IMR-90 (cell line): Measurements from ENCODE around the gene SLC12A8. TPM values are rescaled to one million over a fixed set of nuclear protein-coding genes. Genes with fewer than 3 reads are reported as not detected.

Experiments
- ATAC-seq: fragments of 200-7000 bp; cut with Tn5 transposase; 2 replicates; pipeline ENCODE4 v1.9.1; 2020; ENCODE audit warnings: low read depth, mild to moderate bottlenecking, moderate library complexity
- BruUV-seq: library from RNA; stranded (reverse); fragments of 400-500 nt; replicated peaks from 2 replicates; lab custom pipeline; 2021; lab: Mats Ljungman, UMichigan
- CTCF ChIA-PET: fragments of 300-600 bp; formaldehyde crosslinking; extraction: SDS; loops from one replicate; lab custom pipeline; 2021; ENCODE audit warnings: antibody characterized with exemption; lab: Yijun Ruan, JAX
- POLR2A ChIA-PET: fragments of 300-600 bp; sonication (Branson Sonifier 250); formaldehyde crosslinking; loops from one replicate; lab custom pipeline; 2022; ENCODE audit warnings: antibody characterized with exemption; ENCODE audit not compliant: unreplicated experiment; lab: Charles Lee
- DNase-seq: peaks from one replicate; pipeline ENCODE4 v3.0.0; 2013
- H2AFZ ChIP-seq: replicated peaks from 2 replicates; pipeline ENCODE3; 2013; ENCODE audit warnings: low read length, mild to moderate bottlenecking; ENCODE audit not compliant: poor library complexity
- H2AK5ac ChIP-seq: 2 replicates; pipeline ENCODE4 v1.6.1; 2013; ENCODE audit warnings: low read depth, low read length, inconsistent platforms
- H2AK9ac ChIP-seq: replicated peaks from 2 replicates; pipeline ENCODE3; 2013; ENCODE audit warnings: mild to moderate bottlenecking, low read depth, low read length, moderate library complexity; ENCODE audit not compliant: poor library complexity
- H2BK120ac ChIP-seq: 2 replicates; pipeline ENCODE4 v1.6.1; 2013; ENCODE audit warnings: low read depth, low read length, inconsistent platforms
- H2BK15ac ChIP-seq: 3 replicates; pipeline ENCODE4 v1.6.1; 2013; ENCODE audit warnings: low read depth, low read length, inconsistent platforms
- H2BK20ac ChIP-seq: 2 replicates; pipeline ENCODE4 v1.6.1; 2013; ENCODE audit warnings: low read depth, mild to moderate bottlenecking, inconsistent platforms, low read length, moderate library complexity
- H2BK5ac ChIP-seq: 2 replicates; pipeline ENCODE4 v1.6.1; 2013; ENCODE audit warnings: mild to moderate bottlenecking, low read depth, low read length, inconsistent platforms; ENCODE audit not compliant: poor library complexity, severe bottlenecking
- H3K14ac ChIP-seq: replicated peaks from 2 replicates; pipeline ENCODE4 v1.6.1; 2013; ENCODE audit warnings: low read depth, low read length, inconsistent platforms
- H3K18ac ChIP-seq: 2 replicates; pipeline ENCODE4 v1.6.1; 2013; ENCODE audit warnings: low read depth, low read length, control low read depth
- H3K23ac ChIP-seq: 2 replicates; pipeline ENCODE4 v1.6.1; 2013; ENCODE audit warnings: low read depth, low read length, inconsistent platforms
- H3K27ac ChIP-seq: 2 replicates; pipeline ENCODE4 v1.5.1; 2013; ENCODE audit warnings: mild to moderate bottlenecking, control low read depth, low read length; ENCODE audit not compliant: insufficient read depth
- H3K27me3 ChIP-seq: 2 replicates; pipeline ENCODE4 v1.6.1; 2013; ENCODE audit warnings: low read length; ENCODE audit not compliant: control insufficient read depth, insufficient read depth
- H3K36me3 ChIP-seq: 2 replicates; pipeline ENCODE4 v1.6.1; 2013; ENCODE audit warnings: low read length, mixed read lengths; ENCODE audit not compliant: control insufficient read depth, insufficient read depth
- H3K4ac ChIP-seq: 2 replicates; pipeline ENCODE4 v1.6.1; 2013; ENCODE audit warnings: low read depth, low read length, inconsistent platforms
- H3K4me1 ChIP-seq: 2 replicates; pipeline ENCODE4 v1.6.1; 2013; ENCODE audit warnings: low read length, mixed read lengths; ENCODE audit not compliant: control insufficient read depth, insufficient read depth
- H3K4me2 ChIP-seq: 2 replicates; pipeline ENCODE4 v1.6.1; 2013; ENCODE audit warnings: low read depth, mild to moderate bottlenecking, control low read depth, low read length, moderate library complexity
- H3K4me3 ChIP-seq: 2 replicates; pipeline ENCODE4 v1.5.1; 2013; ENCODE audit warnings: low read depth, mild to moderate bottlenecking, control low read depth, low read length, moderate library complexity; ENCODE audit not compliant: insufficient read depth
- H3K56ac ChIP-seq: 2 replicates; pipeline ENCODE4 v1.6.1; 2013; ENCODE audit warnings: low read length, inconsistent platforms; ENCODE audit not compliant: insufficient read depth; ENCODE audit errors: extremely low read depth
- H3K79me1 ChIP-seq, 2 experiments: 2 replicates each; pipeline ENCODE4 v1.6.1; 2013; ENCODE audit warnings: low read length in 2 of 2, inconsistent platforms in 1 of 2, low read depth in 1 of 2
- H3K9ac ChIP-seq: 2 replicates; pipeline ENCODE4 v1.6.1; 2013; ENCODE audit warnings: low read depth, low read length, control low read depth
- H3K9me1 ChIP-seq: 2 replicates; pipeline ENCODE4 v1.6.1; 2013; ENCODE audit warnings: low read length, inconsistent platforms; ENCODE audit not compliant: insufficient read depth
- H3K9me3 ChIP-seq: 2 replicates; pipeline ENCODE4 v1.6.1; 2013; ENCODE audit warnings: low read length; ENCODE audit not compliant: control insufficient read depth, insufficient read depth
- H4K20me1 ChIP-seq: 2 replicates; pipeline ENCODE4 v1.6.1; 2013; ENCODE audit warnings: low read length, inconsistent platforms; ENCODE audit not compliant: insufficient read depth
- H4K5ac ChIP-seq: 2 replicates; pipeline ENCODE4 v1.6.1; 2013; ENCODE audit warnings: mild to moderate bottlenecking, low read depth, low read length, control low read depth
- H4K8ac ChIP-seq, 2 experiments: 2 replicates each; pipeline ENCODE4 v1.6.1; 2013; ENCODE audit warnings: low read depth in 2 of 2, low read length in 2 of 2, control low read depth in 1 of 2, inconsistent platforms in 1 of 2
- H4K91ac ChIP-seq: 2 replicates; pipeline ENCODE4 v1.6.1; 2013; ENCODE audit warnings: low read depth, low read length, inconsistent platforms; ENCODE audit not compliant: insufficient read depth
- CEBPB ChIP-seq: IDR thresholded peaks from 2 replicates; pipeline ENCODE4 v1.6.1; 2012; ENCODE audit warnings: low read depth, low read length, improper control_type of control experiment
- CTCF ChIP-seq: conservative IDR thresholded peaks from 2 replicates; pipeline ENCODE4 v1.5.1; 2012; ENCODE audit warnings: mild to moderate bottlenecking, low read depth, low read length, improper control_type of control experiment
- MAZ ChIP-seq: IDR thresholded peaks from 2 replicates; pipeline ENCODE4 v1.6.1; 2012; ENCODE audit warnings: low read depth, mild to moderate bottlenecking, low read length, improper control_type of control experiment, moderate library complexity, borderline replicate concordance
- MXI1 ChIP-seq: IDR thresholded peaks from 2 replicates; pipeline ENCODE4 v1.6.1; 2012; ENCODE audit warnings: low read depth, mild to moderate bottlenecking, low read length, moderate library complexity, borderline replicate concordance
- NFE2L2 ChIP-seq: fragments of 150-350 bp; IDR thresholded peaks from 2 replicates; pipeline ENCODE4 v1.6.1; 2016; ENCODE audit warnings: low read depth, mild to moderate bottlenecking, low read length
- RAD21 ChIP-seq: IDR thresholded peaks from 2 replicates; pipeline ENCODE4 v1.6.1; 2012; ENCODE audit warnings: low read length, improper control_type of control experiment
- RCOR1 ChIP-seq: IDR thresholded peaks from 2 replicates; pipeline ENCODE4 v1.6.1; 2012; ENCODE audit warnings: mild to moderate bottlenecking, low read length, improper control_type of control experiment; ENCODE audit not compliant: insufficient replicate concordance
- WGBS, 2 experiments: methylation state at CpG; one replicate each; pipeline versions ENCODE4 v1.1.5 to v1.1.7; 2013; ENCODE audit warnings: missing lambda C conversion rate in 2 of 2; ENCODE audit not compliant: insufficient read length in 1 of 2; ENCODE audit errors: extremely low coverage in 2 of 2; 5-methylcytosine and 5-hydroxymethylcytosine counted together
- dilution Hi-C: fragments of 300-500 bp; cut with HindIII; formaldehyde crosslinking; loops from one replicate; pipeline ENCODE4 v1.14.3; 2018; ENCODE audit warnings: low sequenced_read_pairs; ENCODE audit not compliant: unreplicated experiment
- in situ Hi-C: fragments of 300-500 bp; cut with MboI; formaldehyde crosslinking; loops from 3 replicates; pipeline ENCODE4 v1.14.3; 2019; ENCODE audit warnings: low sequenced_read_pairs, inconsistent platforms, mixed read lengths
- intact Hi-C: fragments of 100-400 bp; cut with micrococcal nuclease; formaldehyde crosslinking; loops from 2 replicates; pipeline ENCODE4 v1.10.0; 2022
- polyA plus RNA-seq, 3 experiments: library from polyadenylated mRNA; depleted of rRNA; stranded (reverse); fragments of >200 nt; gene quantifications; 2 replicates each; pipeline ENCODE4 v1.2.3, GENCODE V29; 2012; ENCODE audit warnings: low replicate concordance in 1 of 3
- total RNA-seq: library from RNA; depleted of rRNA; stranded (reverse); fragments of >200 nt; gene quantifications from 2 replicates; pipeline ENCODE4 v1.2.3, GENCODE V29; 2012
- TF ChIP-seq, protein P1 (sequence below): fragments of 150-350 bp; IDR thresholded peaks from 2 replicates; pipeline ENCODE4 v1.6.1; 2017; ENCODE audit warnings: mild to moderate bottlenecking, antibody characterized with exemption, low read length, low read depth

The SLC12A8 gene
- total and polyA plus RNA-seq, 2 of the 4 experiments (the other 2 are of a cell fraction) = 2.2 to 4.3 TPM

- no peak overlapping the region for H3K9ac ChIP-seq
- no peak overlapping the region for H3K4me2 ChIP-seq
- no peak overlapping the region for H3K27ac ChIP-seq
- ChIA-PET POLR2A (no interaction called here), CTCF (no interaction called here)
- no peak overlapping the region; the same call in 1 of the 2 replicates for H3K14ac ChIP-seq
- H3K9me3 ChIP-seq = no peaks in the 10 kb centered on the region; the same call in 1 of the 2 replicates
- no peak overlapping the region for H3K23ac ChIP-seq
- DNase-seq (no peak), ATAC-seq (no peak)
- dilution Hi-C loops = no loop called here
- peaks cover 19% of the 10 kb centered on the region for H3K4me1 ChIP-seq
- H2AFZ ChIP-seq = no peak overlapping the region
- H3K56ac ChIP-seq = no peak overlapping the region
- H2BK5ac ChIP-seq = no peak overlapping the region
- TF ChIP-seq CEBPB = no peak
- TF ChIP-seq CTCF = no peak
- no peak for TF ChIP-seq RCOR1
- TF ChIP-seq NFE2L2 = no peak
- TF ChIP-seq MAZ = no peak
- no peak for TF ChIP-seq RAD21
- TF ChIP-seq, protein P1, sequence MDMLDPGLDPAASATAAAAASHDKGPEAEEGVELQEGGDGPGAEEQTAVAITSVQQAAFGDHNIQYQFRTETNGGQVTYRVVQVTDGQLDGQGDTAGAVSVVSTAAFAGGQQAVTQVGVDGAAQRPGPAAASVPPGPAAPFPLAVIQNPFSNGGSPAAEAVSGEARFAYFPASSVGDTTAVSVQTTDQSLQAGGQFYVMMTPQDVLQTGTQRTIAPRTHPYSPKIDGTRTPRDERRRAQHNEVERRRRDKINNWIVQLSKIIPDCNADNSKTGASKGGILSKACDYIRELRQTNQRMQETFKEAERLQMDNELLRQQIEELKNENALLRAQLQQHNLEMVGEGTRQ = no peak
- TF ChIP-seq MXI1 = no peak
- WGBS, 2 experiments = 97% methylated on average over 12 of the region's 22 CpGs; no CpG with 5 or more reads in 1 of the 2 experiments
- peaks cover 16% of the 10 kb centered on the region for H3K9me1 ChIP-seq
- peak overlapping the region; percentile 48; the same call in 1 of the 2 replicates for H2AK5ac ChIP-seq
- H3K4ac ChIP-seq = peak overlapping the region; percentile 19
- no peak overlapping the region for H4K5ac ChIP-seq
- no peak overlapping the region for H3K4me3 ChIP-seq
- H2BK120ac ChIP-seq = peak overlapping the region; percentile 44; the same call in 1 of the 2 replicates
- peak overlapping the region; percentile 22; the same call in 1 of the 2 replicates for H4K91ac ChIP-seq
- no peak overlapping the region for H2AK9ac ChIP-seq
- in situ Hi-C loops = no loop called here
- H2BK20ac ChIP-seq = no peak overlapping the region
- H3K27me3 ChIP-seq = no peaks in the 10 kb centered on the region
- no peak overlapping the region for H3K18ac ChIP-seq
- H4K20me1 ChIP-seq = no peaks in the 10 kb centered on the region
- BruUV-seq = no TSS peak
- H3K36me3 ChIP-seq = no peaks in the 10 kb centered on the region
- no peak overlapping the region for H4K8ac ChIP-seq
- no peak overlapping the region for H2BK15ac ChIP-seq
- no peaks in the 10 kb centered on the region for H3K79me1 ChIP-seq
- intact Hi-C loops = no loop called here
Observed at GRCh38 chr3:125146626-125147490, 65.7 kb downstream of the SLC12A8 start.
